ENCODE data around the gene HSPA9.

Gene HSPA9

DNA sequence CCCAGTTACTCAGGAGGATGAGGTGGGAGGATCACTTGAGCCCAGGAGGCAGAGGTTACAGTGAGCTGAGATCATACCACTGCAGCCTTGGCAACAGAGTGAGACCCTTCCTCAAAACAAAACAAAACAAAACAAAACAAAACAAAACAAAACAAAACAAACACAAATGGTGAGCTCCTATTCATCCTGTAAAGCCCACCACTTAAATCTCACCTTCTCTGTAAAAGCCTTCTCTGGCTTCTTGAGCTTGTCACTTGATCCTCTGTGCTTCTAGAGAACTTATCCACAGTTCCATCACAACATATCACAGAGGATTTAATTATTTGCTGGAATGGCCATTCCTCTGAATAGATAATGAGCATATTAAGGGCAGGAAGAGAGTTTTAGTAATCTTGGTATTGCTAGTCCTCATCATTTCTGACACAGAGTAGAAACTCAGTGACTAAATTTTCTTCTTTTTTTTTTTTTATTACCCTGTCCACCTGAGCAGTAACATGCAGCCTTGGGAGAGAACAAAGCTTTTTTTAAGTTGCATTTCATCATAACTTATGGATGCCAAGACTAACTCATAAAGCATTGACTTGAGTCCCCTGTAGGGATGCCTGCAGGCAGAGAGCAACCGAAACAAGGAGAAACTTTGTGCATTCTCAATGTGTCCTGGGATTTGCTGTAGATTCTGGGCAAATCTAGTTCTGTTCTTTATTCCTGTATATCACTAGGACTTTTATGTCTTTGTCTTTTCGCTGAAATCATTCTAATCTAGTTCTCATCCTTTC is 13.0 kb upstream of the HSPA9 start:
- H3K9me3 ChIP-seq (ENCODE audit: insufficient read depth, low read depth, low read length), result no peaks in the 10 kb centered on the region
- H3K23ac ChIP-seq (ENCODE audit: low read length), result no peak overlapping the region
- no peak overlapping the region for H2BK12ac ChIP-seq (ENCODE audit: low read length)
- no peak for DNase-seq
- no CpG with 5 or more reads among the region's 2 CpGs for WGBS (ENCODE audit: extremely low coverage, insufficient coverage, insufficient read length)
- H2BK120ac ChIP-seq (ENCODE audit: insufficient read depth, low read length, poor library complexity), result no peak overlapping the region
- H2AK5ac ChIP-seq (ENCODE audit: low read length), result no peak overlapping the region
- H2AFZ ChIP-seq (ENCODE audit: insufficient read depth, low read length, poor library complexity), result no peak overlapping the region
- H3K27me3 ChIP-seq (ENCODE audit: insufficient read depth, low read length), result no peaks in the 10 kb centered on the region
- no peak overlapping the region for H3K4me2 ChIP-seq (ENCODE audit: low read length)
- no peak overlapping the region for H4K8ac ChIP-seq (ENCODE audit: low read depth, low read length)
- H3K36me3 ChIP-seq (ENCODE audit: control insufficient read depth in 1 of 2, insufficient read depth in 2 of 2, low read length in 2 of 2), result no peaks in the 10 kb centered on the region
- H3K14ac ChIP-seq (ENCODE audit: low read length), result no peak overlapping the region
- no peaks in the 10 kb centered on the region for H3K79me2 ChIP-seq (ENCODE audit: control insufficient read depth, insufficient read depth, low read length, poor library complexity)
- no peak overlapping the region for H2BK5ac ChIP-seq (ENCODE audit: low read depth, low read length, poor library complexity)
- no peak overlapping the region for H3K9ac ChIP-seq (ENCODE audit: low read length)
- no peak overlapping the region for H4K12ac ChIP-seq (ENCODE audit: low read depth, low read length)
- H3K4ac ChIP-seq (ENCODE audit: low read depth, low read length), result no peak overlapping the region
- H3K18ac ChIP-seq (ENCODE audit: low read length), result no peak overlapping the region
- H3K4me3 ChIP-seq (ENCODE audit: low read depth, low read length), result no peak overlapping the region
- no peak overlapping the region for H4K91ac ChIP-seq (ENCODE audit: low read depth, low read length)
- no peak overlapping the region for H3K27ac ChIP-seq (ENCODE audit: low read depth, low read length)
- H3K79me1 ChIP-seq (ENCODE audit: low read length), result no peaks in the 10 kb centered on the region
- no peaks in the 10 kb centered on the region for H3K4me1 ChIP-seq (ENCODE audit: control insufficient read depth in 1 of 2, insufficient read depth in 2 of 2, low read length in 2 of 2)

DNA sequence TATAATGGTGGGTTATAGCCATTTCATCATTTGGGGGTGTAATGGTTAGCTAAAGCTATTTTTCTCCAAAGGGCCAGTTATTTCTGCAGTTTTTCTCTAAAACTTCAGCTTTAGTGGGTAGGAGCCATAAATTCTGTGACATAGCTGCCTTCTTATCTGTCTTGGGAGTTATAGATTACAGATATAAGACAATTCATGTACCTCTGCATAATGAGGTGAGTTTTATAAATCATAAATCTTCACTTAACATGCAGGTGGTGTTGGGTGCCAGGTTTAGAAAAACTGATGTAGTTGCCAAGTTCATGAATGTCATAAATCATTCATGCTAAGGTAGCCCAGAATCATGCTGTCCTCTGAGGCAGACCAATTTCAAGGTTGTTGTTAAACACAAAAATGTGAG is 10.0 kb upstream of the HSPA9 start:
- no peak overlapping the region for H3K23ac ChIP-seq (ENCODE audit: low read length)
- no peak overlapping the region for H2BK12ac ChIP-seq (ENCODE audit: low read length)
- H3K79me2 ChIP-seq (ENCODE audit: control insufficient read depth, insufficient read depth, low read length, poor library complexity), result no peaks in the 10 kb centered on the region
- H2BK120ac ChIP-seq (ENCODE audit: insufficient read depth, low read length, poor library complexity), result no peak overlapping the region
- H2BK5ac ChIP-seq (ENCODE audit: low read depth, low read length, poor library complexity), result no peak overlapping the region
- no peaks in the 10 kb centered on the region for H3K36me3 ChIP-seq (ENCODE audit: control insufficient read depth in 1 of 2, insufficient read depth in 2 of 2, low read length in 2 of 2)
- H4K12ac ChIP-seq (ENCODE audit: low read depth, low read length), result no peak overlapping the region
- H3K18ac ChIP-seq (ENCODE audit: low read length), result no peak overlapping the region
- H3K4me2 ChIP-seq (ENCODE audit: low read length), result no peak overlapping the region
- no peak for DNase-seq
- no peak overlapping the region for H3K4me3 ChIP-seq (ENCODE audit: low read depth, low read length)
- no peaks in the 10 kb centered on the region for H3K27me3 ChIP-seq (ENCODE audit: insufficient read depth, low read length)
- no peaks in the 10 kb centered on the region for H3K9me3 ChIP-seq (ENCODE audit: insufficient read depth, low read depth, low read length)
- H4K91ac ChIP-seq (ENCODE audit: low read depth, low read length), result no peak overlapping the region
- H3K79me1 ChIP-seq (ENCODE audit: low read length), result no peaks in the 10 kb centered on the region
- no peak overlapping the region for H3K27ac ChIP-seq (ENCODE audit: low read depth, low read length)
- no peak overlapping the region for H2AK5ac ChIP-seq (ENCODE audit: low read length)
- H3K14ac ChIP-seq (ENCODE audit: low read length), result no peak overlapping the region
- H3K4me1 ChIP-seq (ENCODE audit: control insufficient read depth in 1 of 2, insufficient read depth in 2 of 2, low read length in 2 of 2), result no peaks in the 10 kb centered on the region
- no peak overlapping the region for H4K8ac ChIP-seq (ENCODE audit: low read depth, low read length)
- no peak overlapping the region for H3K4ac ChIP-seq (ENCODE audit: low read depth, low read length)
- no peak overlapping the region for H2AFZ ChIP-seq (ENCODE audit: insufficient read depth, low read length, poor library complexity)
- H3K9ac ChIP-seq (ENCODE audit: low read length), result no peak overlapping the region

DNA sequence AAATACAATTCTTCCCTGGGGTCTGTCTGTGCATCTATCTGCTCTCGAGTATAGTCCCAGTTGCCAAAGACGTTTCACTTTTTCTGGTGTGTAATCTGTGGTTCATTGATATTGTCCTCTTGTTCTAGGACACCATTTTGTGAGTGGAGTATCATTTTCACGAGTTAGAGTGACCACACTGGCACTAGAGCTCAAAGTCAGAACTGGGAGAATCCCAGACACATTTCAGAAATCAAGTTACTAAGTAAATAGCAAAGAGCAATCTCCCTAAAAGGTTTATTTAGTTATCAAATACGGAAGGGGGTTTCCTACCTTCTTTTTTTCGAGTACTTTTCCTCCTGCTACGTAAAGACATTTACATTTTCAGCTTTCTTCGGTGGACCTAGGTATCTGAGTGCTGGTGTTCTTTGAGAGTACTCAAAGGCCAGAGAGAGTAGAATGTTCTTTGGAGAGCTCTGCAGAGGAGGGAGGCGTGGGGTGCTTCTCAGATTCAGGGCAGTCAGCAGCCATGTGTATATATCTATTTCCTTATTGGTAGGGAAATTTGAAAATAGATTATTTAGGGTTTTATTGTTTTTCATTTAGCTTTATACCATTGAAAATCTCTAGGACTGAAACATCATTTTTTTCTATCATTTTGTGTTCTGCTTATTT is 8.9 kb upstream of the HSPA9 start:
- no peak for DNase-seq
- no peak overlapping the region for H2BK120ac ChIP-seq (ENCODE audit: insufficient read depth, low read length, poor library complexity)
- no peak overlapping the region for H2AFZ ChIP-seq (ENCODE audit: insufficient read depth, low read length, poor library complexity)
- no peak overlapping the region for H3K4ac ChIP-seq (ENCODE audit: low read depth, low read length)
- H3K4me2 ChIP-seq (ENCODE audit: low read length), result no peak overlapping the region
- no peak overlapping the region for H2BK12ac ChIP-seq (ENCODE audit: low read length)
- WGBS (ENCODE audit: extremely low coverage, insufficient coverage, insufficient read length), result no CpG with 5 or more reads among the region's 8 CpGs
- H4K12ac ChIP-seq (ENCODE audit: low read depth, low read length), result no peak overlapping the region
- no peaks in the 10 kb centered on the region for H3K36me3 ChIP-seq (ENCODE audit: control insufficient read depth in 1 of 2, insufficient read depth in 2 of 2, low read length in 2 of 2)
- H3K4me3 ChIP-seq (ENCODE audit: low read depth, low read length), result no peak overlapping the region
- H3K79me1 ChIP-seq (ENCODE audit: low read length), result no peaks in the 10 kb centered on the region
- no peak overlapping the region for H4K8ac ChIP-seq (ENCODE audit: low read depth, low read length)
- no peak overlapping the region for H3K18ac ChIP-seq (ENCODE audit: low read length)
- no peaks in the 10 kb centered on the region for H3K9me3 ChIP-seq (ENCODE audit: insufficient read depth, low read depth, low read length)
- H4K91ac ChIP-seq (ENCODE audit: low read depth, low read length), result no peak overlapping the region
- no peaks in the 10 kb centered on the region for H3K27me3 ChIP-seq (ENCODE audit: insufficient read depth, low read length)
- H3K4me1 ChIP-seq (ENCODE audit: control insufficient read depth in 1 of 2, insufficient read depth in 2 of 2, low read length in 2 of 2), result no peaks in the 10 kb centered on the region
- H2BK5ac ChIP-seq (ENCODE audit: low read depth, low read length, poor library complexity), result no peak overlapping the region
- no peak overlapping the region for H3K23ac ChIP-seq (ENCODE audit: low read length)
- H3K14ac ChIP-seq (ENCODE audit: low read length), result no peak overlapping the region
- H2AK5ac ChIP-seq (ENCODE audit: low read length), result no peak overlapping the region
- no peak overlapping the region for H3K27ac ChIP-seq (ENCODE audit: low read depth, low read length)
- no peaks in the 10 kb centered on the region for H3K79me2 ChIP-seq (ENCODE audit: control insufficient read depth, insufficient read depth, low read length, poor library complexity)
- no peak overlapping the region for H3K9ac ChIP-seq (ENCODE audit: low read length)

DNA sequence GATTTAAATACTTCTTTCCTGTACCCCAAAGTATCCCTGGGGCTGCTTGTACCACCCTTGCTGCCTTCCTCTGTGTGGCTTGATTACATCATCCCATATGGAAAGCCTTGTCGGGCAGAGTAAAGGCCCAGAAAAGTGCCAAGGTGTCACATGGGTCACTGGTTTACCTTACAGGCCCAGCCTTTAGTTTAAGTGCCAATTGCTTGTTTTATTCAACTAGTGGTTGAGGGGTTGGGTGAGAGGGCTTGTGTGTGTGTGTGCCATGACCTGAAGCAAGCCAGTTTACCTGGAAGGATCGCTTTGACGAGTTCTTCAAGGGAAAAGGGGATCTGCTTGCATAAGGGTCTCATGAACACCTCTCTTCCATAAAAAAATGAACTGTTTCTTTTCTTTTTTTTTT is 7.8 kb upstream of the HSPA9 start:
- Histone ChIP-seq H3K4me3 (ENCODE audit: low read depth, low read length) (no peak overlapping the region), H4K8ac (ENCODE audit: low read depth, low read length) (no peak overlapping the region)

More for the DNA sequence above, 7.8 kb upstream of the HSPA9 start:
- no CpG with 5 or more reads among the region's 3 CpGs for WGBS (ENCODE audit: extremely low coverage, insufficient coverage, insufficient read length)
- Histone ChIP-seq H3K4me2 (ENCODE audit: low read length) (no peak overlapping the region), H4K12ac (ENCODE audit: low read depth, low read length) (no peak overlapping the region), H3K4me1 (ENCODE audit: control insufficient read depth in 1 of 2, insufficient read depth in 2 of 2, low read length in 2 of 2) (no peaks in the 10 kb centered on the region), H3K79me1 (ENCODE audit: low read length) (no peaks in the 10 kb centered on the region), H3K79me2 (ENCODE audit: control insufficient read depth, insufficient read depth, low read length, poor library complexity) (no peaks in the 10 kb centered on the region), H3K27me3 (ENCODE audit: insufficient read depth, low read length) (no peaks in the 10 kb centered on the region), H2BK120ac (ENCODE audit: insufficient read depth, low read length, poor library complexity) (no peak overlapping the region), H3K18ac (ENCODE audit: low read length) (no peak overlapping the region), H3K23ac (ENCODE audit: low read length) (no peak overlapping the region), H2BK12ac (ENCODE audit: low read length) (no peak overlapping the region), H3K9me3 (ENCODE audit: insufficient read depth, low read depth, low read length) (no peaks in the 10 kb centered on the region), H4K91ac (ENCODE audit: low read depth, low read length) (no peak overlapping the region), H2AK5ac (ENCODE audit: low read length) (no peak overlapping the region), H3K14ac (ENCODE audit: low read length) (no peak overlapping the region), H3K36me3 (ENCODE audit: control insufficient read depth in 1 of 2, insufficient read depth in 2 of 2, low read length in 2 of 2) (no peaks in the 10 kb centered on the region), H3K9ac (ENCODE audit: low read length) (no peak overlapping the region), H2AFZ (ENCODE audit: insufficient read depth, low read length, poor library complexity) (no peak overlapping the region), H2BK5ac (ENCODE audit: low read depth, low read length, poor library complexity) (no peak overlapping the region), H3K4ac (ENCODE audit: low read depth, low read length) (no peak overlapping the region), H3K27ac (ENCODE audit: low read depth, low read length) (no peak overlapping the region)
- no peak for DNase-seq

Measured in trophoblast cell (in vitro differentiated cells and primary cell).